OCI-M1 (cell line): ENCODE results near the gene PCDHA11.
"Not testable (repeated sequence)": the region's sequence is repeated elsewhere in the genome, so short reads cannot be mapped to it uniquely, and the experiment has no call there.

Experiments used
- DNase-seq: peaks from one replicate; lab custom pipeline; 2025; lab: John Stamatoyannopoulos, UW

The PCDHA11 gene

GRCh38 chr5:140868721-140869554, at the start of gene PCDHA11:
Gene PCDHA11 (plus strand): TSS chr5:140868957. CDS start chr5:140869104, 147 bp downstream.
- DNase-seq, result peak; percentile 14

- peak; percentile 17 for DNase-seq
Measured at GRCh38 chr5:140821375-140822280, 47.1 kb upstream of the PCDHA11 start, which contains the start of gene PCDHA5. Gene PCDHA5 (plus strand): TSS chr5:140821613.

GRCh38 chr5:140822281-140822629, 46.5 kb upstream of the PCDHA11 start:
- no peak for DNase-seq

- DNase-seq, result not testable (repeated sequence)
Measured at GRCh38 chr5:140822969-140823368, 45.8 kb upstream of the PCDHA11 start.

- no peak for DNase-seq
Measured at GRCh38 chr5:140823475-140823874, 45.3 kb upstream of the PCDHA11 start.

DNA sequence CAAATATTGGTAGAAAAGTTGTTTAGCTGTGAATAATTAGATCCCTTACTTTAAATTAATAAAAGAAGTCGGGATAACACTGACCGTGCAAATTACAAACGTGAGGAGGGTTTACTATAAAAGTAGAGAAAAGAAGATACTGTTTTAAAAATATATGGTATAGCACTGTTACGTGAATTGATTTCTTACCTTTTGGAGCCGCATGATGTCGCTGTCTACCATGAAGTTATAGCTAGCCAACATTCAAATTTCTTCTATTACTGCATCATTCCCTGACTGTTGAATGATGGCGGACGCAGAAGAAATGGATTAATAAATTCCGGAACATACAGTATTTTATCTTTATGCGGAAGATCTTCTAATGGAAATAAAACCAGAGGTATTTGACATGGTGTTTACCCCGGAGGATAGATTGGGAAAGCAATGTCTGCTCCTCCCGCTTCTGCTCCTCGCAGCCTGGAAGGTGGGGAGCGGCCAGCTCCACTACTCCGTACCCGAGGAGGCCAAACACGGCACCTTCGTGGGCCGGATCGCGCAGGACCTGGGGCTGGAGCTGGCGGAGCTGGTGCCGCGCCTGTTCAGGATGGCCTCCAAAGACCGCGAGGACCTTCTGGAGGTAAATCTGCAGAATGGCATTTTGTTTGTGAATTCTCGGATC, 40.9 kb upstream of the PCDHA11 start, which contains the start of gene PCDHA6:
Gene PCDHA6 (plus strand): TSS at position 257 of the 658 bp plus-strand sequence. CDS start 132 bp downstream, at position 389.
- no peak for DNase-seq

GRCh38 chr5:140828362-140828737, 40.4 kb upstream of the PCDHA11 start:
- no peak for DNase-seq

DNA sequence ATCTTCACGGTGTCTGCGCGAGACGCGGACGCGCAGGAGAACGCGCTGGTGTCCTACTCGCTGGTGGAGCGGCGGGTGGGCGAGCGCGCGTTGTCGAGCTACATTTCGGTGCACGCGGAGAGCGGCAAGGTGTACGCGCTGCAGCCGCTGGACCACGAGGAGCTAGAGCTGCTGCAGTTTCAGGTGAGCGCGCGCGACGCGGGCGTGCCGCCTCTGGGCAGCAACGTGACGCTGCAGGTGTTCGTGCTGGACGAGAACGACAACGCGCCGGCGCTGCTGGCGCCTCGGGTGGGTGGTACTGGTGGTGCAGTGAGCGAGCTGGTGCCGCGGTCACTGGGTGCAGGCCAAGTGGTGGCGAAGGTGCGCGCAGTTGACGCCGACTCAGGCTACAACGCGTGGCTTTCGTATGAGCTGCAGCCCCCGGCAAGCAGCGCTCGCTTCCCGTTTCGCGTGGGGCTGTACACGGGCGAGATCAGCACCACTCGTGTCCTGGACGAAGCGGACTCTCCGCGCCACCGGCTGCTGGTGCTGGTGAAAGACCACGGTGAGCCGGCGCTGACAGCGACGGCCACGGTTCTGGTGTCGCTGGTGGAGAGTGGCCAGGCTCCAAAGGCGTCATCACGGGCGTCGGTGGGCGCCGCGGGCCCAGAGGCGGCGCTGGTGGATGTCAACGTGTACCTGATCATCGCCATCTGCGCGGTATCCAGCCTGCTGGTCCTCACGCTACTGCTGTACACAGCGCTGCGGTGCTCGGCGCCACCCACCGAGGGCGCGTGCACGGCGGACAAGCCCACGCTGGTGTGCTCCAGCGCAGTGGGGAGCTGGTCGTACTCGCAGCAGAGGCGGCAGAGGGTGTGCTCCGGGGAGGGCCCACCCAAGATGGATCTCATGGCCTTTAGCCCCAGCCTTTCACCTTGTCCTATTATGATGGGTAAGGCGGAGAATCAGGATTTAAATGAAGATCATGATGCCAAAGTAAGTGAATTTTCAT, 39.0 kb upstream of the PCDHA11 start:
- not testable (repeated sequence) for DNase-seq

DNA sequence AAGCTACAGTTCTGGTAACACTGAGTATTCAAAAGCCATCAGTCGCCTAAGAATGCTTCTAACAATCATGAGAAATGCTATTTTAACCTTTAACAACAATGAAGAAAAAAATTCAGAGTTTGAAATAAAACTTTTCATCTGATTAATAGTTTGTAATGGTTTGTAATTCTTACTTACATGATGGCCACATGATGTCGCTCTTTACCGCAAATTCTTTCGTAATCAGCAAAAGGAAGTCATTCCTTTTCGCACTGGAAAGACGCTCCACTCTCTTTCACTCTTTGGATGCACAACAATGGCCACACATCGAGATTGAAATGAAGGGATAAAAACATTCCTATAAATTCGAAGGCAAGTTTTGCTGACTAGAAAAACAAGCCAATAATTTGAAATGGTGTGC, 34.8 kb upstream of the PCDHA11 start, which contains the start of gene PCDHA7:
Gene PCDHA7 (plus strand): TSS at position 277 of the 400 bp plus-strand sequence. CDS start 115 bp downstream, at position 392.
- peak; percentile 2 for DNase-seq

GRCh38 chr5:140834439-140835008, 34.2 kb upstream of the PCDHA11 start:
- not testable (repeated sequence) for DNase-seq

- DNase-seq, result no peak
Measured at GRCh38 chr5:140835622-140836510, 32.9 kb upstream of the PCDHA11 start.

DNA sequence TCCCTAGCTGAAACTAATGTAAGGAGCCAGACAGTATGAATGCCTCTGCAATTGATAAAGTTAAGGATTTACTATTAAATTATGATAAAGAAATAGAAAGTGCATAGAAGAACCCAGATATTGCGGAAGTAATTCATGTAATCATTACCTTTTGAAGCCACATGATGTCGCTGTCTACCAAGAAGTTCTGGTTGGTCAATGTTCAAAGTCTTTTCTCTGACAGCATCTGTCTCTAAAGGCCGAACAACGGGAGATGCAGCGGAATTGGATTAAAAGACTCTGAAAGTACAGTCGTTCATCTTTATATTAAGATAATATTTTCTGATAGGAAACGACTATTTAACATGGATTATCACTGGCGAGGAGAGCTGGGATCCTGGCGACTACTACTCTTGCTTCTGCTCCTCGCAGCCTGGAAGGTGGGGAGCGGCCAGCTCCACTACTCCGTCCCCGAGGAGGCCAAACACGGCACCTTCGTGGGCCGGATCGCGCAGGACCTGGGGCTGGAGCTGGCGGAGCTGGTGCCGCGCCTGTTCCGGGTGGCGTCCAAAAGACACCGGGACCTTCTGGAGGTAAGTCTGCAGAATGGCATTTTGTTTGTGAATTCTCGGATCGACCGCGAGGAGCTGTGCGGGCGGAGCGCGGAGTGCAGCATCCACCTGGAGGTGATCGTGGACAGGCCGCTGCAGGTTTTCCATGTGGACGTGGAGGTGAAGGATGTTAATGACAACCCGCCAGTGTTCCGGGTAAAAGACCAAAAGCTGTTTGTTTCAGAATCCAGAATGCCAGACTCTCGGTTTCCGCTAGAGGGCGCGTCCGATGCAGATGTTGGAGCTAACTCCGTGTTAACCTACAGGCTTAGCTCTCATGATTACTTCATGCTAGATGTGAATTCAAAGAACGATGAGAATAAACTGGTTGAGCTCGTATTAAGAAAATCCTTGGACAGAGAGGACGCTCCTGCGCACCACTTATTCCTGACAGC, 27.5 kb upstream of the PCDHA11 start, which contains the start of gene PCDHA8:
Gene PCDHA8 (plus strand): TSS at position 210 of the 985 bp plus-strand sequence. CDS start 135 bp downstream, at position 345.
- DNase-seq, result peak; percentile 56

DNA sequence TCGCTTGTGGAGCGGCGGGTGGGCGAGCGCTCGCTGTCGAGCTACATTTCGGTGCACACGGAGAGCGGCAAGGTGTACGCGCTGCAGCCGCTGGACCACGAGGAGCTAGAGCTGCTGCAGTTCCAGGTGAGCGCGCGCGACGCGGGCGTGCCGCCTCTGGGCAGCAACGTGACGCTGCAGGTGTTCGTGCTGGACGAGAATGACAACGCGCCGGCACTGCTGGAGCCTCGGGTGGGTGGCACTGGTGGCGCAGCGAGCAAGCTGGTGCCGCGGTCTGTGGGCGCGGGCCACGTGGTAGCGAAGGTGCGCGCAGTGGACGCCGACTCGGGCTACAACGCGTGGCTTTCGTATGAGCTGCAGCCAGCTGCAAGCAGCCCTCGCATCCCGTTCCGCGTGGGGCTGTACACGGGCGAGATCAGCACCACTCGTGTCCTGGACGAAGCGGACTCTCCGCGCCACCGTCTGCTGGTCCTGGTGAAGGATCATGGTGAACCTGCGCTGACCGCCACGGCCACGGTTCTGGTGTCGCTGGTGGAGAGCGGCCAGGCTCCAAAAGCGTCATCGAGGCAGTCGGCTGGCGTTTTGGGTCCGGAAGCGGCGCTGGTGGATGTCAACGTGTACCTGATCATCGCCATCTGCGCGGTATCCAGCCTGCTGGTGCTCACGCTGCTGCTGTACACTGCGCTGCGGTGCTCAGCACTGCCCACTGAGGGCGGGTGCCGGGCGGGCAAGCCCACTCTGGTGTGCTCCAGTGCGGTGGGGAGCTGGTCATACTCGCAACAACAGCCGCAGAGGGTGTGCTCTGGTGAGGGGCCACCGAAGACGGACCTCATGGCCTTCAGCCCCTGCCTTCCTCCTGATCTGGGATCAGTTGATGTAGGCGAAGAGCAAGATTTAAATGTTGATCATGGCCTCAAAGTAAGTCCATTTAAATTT, 25.7 kb upstream of the PCDHA11 start:
- no peak for DNase-seq

DNA sequence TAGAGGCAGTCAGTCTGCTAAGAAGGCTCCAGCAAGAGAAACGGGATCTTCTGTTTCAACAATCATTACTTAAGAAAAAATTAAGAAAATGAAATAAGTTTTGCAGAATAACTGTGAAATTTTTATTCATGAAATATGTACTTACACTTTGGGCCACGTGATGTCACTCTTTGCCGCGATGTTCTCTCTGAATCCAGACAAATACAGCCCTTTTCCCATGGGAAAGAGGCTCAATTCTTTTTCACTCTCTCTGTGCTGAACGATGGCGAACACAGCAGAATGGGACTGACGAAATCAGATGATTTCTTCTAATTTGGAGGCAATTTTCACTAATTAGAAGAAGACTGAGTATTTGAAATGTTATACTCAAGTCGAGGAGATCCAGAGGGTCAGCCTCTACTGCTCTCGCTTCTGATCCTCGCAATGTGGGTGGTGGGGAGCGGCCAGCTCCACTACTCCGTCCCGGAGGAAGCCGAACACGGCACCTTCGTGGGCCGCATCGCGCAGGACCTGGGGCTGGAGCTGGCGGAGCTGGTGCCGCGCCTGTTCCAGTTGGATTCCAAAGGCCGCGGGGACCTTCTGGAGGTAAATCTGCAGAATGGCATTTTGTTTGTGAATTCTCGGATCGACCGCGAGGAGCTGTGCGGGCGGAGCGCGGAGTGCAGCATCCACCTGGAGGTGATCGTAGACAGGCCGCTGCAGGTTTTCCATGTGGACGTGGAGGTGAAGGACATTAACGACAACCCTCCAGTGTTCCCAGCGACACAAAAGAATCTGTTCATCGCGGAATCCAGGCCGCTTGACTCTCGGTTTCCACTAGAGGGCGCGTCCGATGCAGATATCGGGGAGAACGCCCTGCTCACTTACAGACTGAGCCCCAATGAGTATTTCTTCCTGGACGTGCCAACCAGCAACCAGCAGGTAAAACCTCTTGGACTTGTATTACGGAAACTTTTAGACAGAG, 20.3 kb upstream of the PCDHA11 start, which contains the start of gene PCDHA9:
Gene PCDHA9 (plus strand): TSS at position 244 of the 964 bp plus-strand sequence. CDS start 114 bp downstream, at position 358.
- DNase-seq, result not testable (repeated sequence)
